BE2C (cell line): ENCODE results near the gene SLC9A3.
A peak's percentile ranks its signal among the peaks of the same experiment; 100 is the strongest.
"Not testable (repeated sequence)": the region's sequence is repeated elsewhere in the genome, so short reads cannot be mapped to it uniquely, and the experiment has no call there.

Source experiments
- DNase-seq: peaks from one replicate; pipeline ENCODE4 v3.0.0-alpha.2; 2020
- H3K27me3 ChIP-seq: fragments of 250-450 bp; sonication (Bioruptor Pico); 2 replicates; pipeline ENCODE4 v1.5.1; 2020; ENCODE audit warnings: mild to moderate bottlenecking
- H3K36me3 ChIP-seq: fragments of 250-450 bp; sonication (Bioruptor Pico); 2 replicates; pipeline ENCODE4 v1.5.1; 2020; ENCODE audit warnings: mild to moderate bottlenecking
- H3K4me1 ChIP-seq: fragments of 250-450 bp; sonication (Bioruptor Pico); 2 replicates; pipeline ENCODE4 v1.5.1; 2020
- H3K4me3 ChIP-seq: 2 replicates; pipeline ENCODE4 v1.5.1; 2011; ENCODE audit warnings: low read depth, low read length
- H3K9me3 ChIP-seq: fragments of 250-450 bp; sonication (Bioruptor Pico); 2 replicates; pipeline ENCODE4 v1.5.1; 2020
- TF ChIP-seq, protein P1 (sequence below): IDR thresholded peaks from 2 replicates; pipeline ENCODE4 v1.5.1; 2012; ENCODE audit warnings: mild to moderate bottlenecking, low read depth, low read length

Gene SLC9A3

DNA sequence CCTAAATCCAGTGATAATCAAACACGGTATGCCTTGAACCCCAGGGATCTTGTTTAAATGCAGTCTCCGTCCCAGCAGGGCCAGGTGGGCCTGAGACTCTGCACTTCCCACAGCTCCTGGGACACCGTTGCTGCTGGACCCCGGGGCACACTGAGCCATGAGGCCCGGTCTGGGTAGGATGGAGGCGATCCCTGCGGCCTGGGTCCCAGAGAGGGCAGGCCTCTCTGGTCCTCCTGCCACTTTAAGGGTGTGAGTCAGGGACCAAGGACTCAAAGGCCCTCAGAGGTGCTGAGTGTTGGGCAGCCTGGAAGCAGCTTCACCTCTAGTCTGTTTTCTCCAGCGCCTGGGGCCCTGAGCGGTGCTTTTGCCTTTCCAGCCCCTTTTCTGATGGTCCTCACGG, 34.1 kb upstream of the SLC9A3 start:
- Histone ChIP-seq H3K4me1 (no peaks in the 10 kb centered on the region), H3K9me3 (no peaks in the 10 kb centered on the region), H3K36me3 (no peaks in the 10 kb centered on the region), H3K4me3 (no peak overlapping the region), H3K27me3 (peaks cover 17% of the 10 kb centered on the region)
- TF ChIP-seq, protein P1, sequence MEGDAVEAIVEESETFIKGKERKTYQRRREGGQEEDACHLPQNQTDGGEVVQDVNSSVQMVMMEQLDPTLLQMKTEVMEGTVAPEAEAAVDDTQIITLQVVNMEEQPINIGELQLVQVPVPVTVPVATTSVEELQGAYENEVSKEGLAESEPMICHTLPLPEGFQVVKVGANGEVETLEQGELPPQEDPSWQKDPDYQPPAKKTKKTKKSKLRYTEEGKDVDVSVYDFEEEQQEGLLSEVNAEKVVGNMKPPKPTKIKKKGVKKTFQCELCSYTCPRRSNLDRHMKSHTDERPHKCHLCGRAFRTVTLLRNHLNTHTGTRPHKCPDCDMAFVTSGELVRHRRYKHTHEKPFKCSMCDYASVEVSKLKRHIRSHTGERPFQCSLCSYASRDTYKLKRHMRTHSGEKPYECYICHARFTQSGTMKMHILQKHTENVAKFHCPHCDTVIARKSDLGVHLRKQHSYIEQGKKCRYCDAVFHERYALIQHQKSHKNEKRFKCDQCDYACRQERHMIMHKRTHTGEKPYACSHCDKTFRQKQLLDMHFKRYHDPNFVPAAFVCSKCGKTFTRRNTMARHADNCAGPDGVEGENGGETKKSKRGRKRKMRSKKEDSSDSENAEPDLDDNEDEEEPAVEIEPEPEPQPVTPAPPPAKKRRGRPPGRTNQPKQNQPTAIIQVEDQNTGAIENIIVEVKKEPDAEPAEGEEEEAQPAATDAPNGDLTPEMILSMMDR, result no peak
- DNase-seq, result peak; percentile 2

DNA sequence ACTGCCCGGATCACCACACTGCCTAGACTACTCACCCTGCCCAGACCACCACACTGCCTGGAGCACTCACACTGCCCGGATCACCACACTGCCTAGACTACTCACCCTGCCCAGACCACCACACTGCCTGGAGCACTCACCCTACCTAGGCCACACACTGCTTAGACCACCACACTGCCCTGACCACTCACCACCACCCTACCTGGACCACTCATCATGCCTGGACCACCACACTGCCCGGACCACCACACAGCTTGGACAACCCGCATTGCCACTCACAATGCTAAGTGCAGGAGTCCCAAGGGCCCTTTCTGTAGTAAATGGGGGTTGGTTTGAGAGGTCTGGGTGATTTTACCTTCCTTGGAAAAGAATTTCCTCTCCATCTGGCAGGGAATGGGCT, 33.7 kb upstream of the SLC9A3 start:
- not testable (repeated sequence) for DNase-seq, H3K36me3 ChIP-seq, H3K4me3 ChIP-seq, H3K4me1 ChIP-seq, H3K9me3 ChIP-seq
- peaks cover 17% of the 10 kb centered on the region for H3K27me3 ChIP-seq

DNA sequence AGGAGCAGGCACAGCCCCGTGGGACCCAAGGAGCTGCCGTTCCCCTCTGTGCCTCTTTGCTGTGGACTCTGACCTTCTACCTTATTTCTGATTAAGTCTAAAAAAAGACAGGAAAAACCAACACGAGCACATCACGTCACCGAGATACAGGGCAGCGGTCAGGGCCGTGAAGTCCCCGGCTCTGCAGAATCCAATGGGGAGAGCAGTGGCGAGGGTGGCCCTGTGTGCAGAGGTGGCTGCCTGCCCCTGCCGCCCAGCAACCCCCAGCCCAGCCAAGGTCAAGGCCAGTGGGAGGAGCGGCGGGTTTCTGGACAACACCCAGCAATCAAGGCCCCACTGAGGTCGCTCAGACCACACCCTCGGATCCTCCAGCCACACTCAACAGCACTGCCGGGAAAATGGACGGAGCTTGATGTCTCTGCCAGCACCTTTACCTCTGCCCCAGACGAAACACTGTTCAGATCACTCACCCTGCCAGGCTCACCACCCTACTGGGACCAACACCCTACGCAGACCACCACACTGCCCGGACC, 32.7 kb upstream of the SLC9A3 start:
- TF ChIP-seq, protein P1, result no peak
- H3K4me1 ChIP-seq, result no peaks in the 10 kb centered on the region
- H3K36me3 ChIP-seq, result no peaks in the 10 kb centered on the region
- DNase-seq, result no peak
- H3K9me3 ChIP-seq, result no peaks in the 10 kb centered on the region
- no peak overlapping the region for H3K4me3 ChIP-seq
- peaks cover 17% of the 10 kb centered on the region for H3K27me3 ChIP-seq

DNA sequence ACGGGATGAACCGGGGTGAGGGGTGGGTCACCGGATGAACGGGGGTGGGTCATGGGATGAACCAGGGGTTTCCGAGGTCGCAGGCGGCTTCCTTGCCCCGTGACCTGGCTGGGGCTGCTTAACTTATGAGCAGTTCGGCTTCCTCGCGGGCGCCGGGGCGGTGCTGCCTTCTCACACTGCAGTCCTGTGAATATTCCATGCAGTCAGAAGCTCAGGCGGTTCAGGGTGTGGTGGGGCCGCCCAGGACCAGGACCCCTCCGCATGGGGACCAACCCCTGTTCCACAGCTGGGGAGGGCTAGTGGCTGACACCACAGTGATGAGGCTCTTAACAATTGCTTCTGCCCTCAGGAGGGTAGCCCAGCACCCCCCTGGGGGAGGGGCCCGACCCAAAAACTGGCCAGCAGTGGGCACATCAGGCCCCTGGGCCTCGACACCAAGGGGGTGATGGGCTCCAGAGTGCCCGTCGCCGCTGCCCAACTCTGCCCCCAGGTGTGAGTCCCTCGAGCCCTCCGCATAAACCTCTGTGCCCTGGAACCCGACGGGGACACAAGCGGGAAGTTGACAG, 30.9 kb upstream of the SLC9A3 start:
- Histone ChIP-seq H3K4me1 (no peaks in the 10 kb centered on the region), H3K9me3 (no peaks in the 10 kb centered on the region), H3K27me3 (peaks cover 3% of the 10 kb centered on the region), H3K4me3 (no peak overlapping the region), H3K36me3 (no peaks in the 10 kb centered on the region)
- TF ChIP-seq, protein P1, result no peak
- DNase-seq, result peak; percentile 9

DNA sequence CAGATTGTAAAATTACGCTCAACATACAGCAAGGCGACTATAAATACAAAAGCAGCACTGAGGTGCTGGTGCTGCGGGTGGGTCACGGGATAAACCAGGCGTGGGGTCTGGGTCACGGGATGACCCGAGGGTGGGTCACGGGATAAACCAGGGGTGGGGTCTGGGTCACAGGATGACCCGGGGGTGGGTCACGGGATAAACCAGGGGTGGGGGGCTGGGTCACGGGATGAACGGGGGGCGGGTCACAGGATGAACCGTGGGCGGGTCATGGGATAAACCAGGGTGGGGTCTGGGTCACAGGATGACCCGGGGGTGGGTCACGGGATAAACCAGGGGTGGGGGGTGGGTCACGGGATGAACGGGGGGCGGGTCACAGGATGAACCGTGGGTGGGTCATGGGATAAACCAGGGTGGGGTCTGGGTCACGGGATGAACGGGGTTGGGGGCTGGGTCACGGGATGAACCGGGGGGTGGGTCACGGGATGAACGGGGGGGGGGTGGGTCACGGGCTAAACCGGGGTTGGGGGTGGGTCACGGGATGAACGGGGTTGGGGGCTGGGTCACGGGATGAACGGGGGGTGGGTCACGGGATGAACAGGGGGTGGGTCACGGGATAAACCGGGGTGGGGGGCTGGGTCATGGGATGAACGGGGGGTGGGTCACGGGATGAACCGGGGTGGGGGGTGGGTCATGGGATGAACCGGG, 30.2 kb upstream of the SLC9A3 start:
- Histone ChIP-seq H3K36me3 (no peaks in the 10 kb centered on the region), H3K4me1 (no peaks in the 10 kb centered on the region), H3K4me3 (no peak overlapping the region), H3K9me3 (no peaks in the 10 kb centered on the region), H3K27me3 (peaks cover under 1% of the 10 kb centered on the region; the same call in 1 of the 2 replicates)
- DNase-seq, result peak; percentile 2
- TF ChIP-seq, protein P1, result no peak

DNA sequence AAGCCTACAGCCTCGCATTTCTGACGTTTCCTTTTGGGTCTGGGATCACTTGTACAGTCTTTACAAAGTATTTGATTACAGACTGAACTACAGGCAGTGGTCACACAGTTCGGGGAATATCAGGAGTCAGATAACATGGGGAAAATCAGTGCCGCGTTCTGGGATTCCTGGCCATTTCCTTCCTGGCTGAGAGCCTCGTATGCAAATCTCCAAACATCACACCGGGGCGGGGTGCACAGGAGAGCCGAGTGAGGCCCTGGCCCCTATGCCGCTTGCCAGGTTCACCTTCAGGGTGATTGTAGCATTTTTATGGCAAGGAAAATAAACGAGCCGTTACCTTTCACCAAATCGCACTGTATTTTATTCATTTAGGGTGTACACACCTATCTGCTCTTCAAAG, 29.6 kb upstream of the SLC9A3 start:
- H3K4me3 ChIP-seq, result no peak overlapping the region
- DNase-seq, result peak; percentile 4
- no peaks in the 10 kb centered on the region for H3K9me3 ChIP-seq
- peaks cover 4% of the 10 kb centered on the region; the same call in 1 of the 2 replicates for H3K27me3 ChIP-seq
- H3K4me1 ChIP-seq, result no peaks in the 10 kb centered on the region
- TF ChIP-seq, protein P1, result no peak
- H3K36me3 ChIP-seq, result no peaks in the 10 kb centered on the region
